Tibial nerve (tissue), 4 donors: Measurements from ENCODE around the gene NXPH2.

Experiments
- EP300 ChIP-seq, 2 donors: sonication (generic); formaldehyde crosslinking; IDR thresholded peaks; one replicate each; pipeline ENCODE4 v1.6.1; 2017; ENCODE audit warnings: antibody characterized with exemption in 2 of 2, mild to moderate bottlenecking in 1 of 2
- POLR2A ChIP-seq, 2 donors: fragments of 450-650 bp; IDR thresholded peaks; one replicate each; pipeline ENCODE4 v1.6.1; 2017; ENCODE audit warnings: antibody characterized with exemption in 2 of 2, mild to moderate bottlenecking in 2 of 2, moderate library complexity in 2 of 2
- TF ChIP-seq, protein P1 (sequence below), 5 experiments: fragments of 200-600 bp in 3 of 5; fragments of 450-650 bp in 2 of 5; sonication (generic) in 3 of 5; IDR thresholded peaks; one replicate each; pipeline ENCODE4 v1.5.1; 2016 to 2019; ENCODE audit warnings: antibody characterized with exemption in 5 of 5, mild to moderate bottlenecking in 3 of 5, moderate library complexity in 2 of 5

DNA sequence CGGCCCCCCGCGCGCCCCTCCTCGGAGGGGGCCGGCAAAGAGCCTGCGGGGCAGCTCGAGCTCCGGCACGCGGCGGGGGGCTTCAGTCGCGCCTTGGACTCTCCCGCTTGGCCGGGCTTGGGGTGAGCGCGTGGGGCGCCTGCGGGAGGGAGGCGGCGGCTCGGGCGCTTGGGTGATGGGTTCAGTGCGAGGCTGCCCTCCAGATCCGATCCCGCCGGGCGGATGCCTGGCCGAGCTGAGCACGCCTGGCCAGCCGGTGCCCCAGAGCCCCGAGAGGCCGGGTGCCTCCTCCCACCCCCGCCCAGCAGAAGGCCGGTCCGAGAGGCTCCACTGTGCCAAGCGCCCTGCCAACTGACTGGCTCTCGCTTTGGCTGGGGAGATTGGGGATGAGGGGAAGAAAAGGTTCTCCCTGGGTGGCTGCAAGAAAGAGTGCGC, 273 bp upstream of the NXPH2 start:
- TF ChIP-seq POLR2A (IDR thresholded peaks at IDR 0.05) (no peak), EP300 (IDR thresholded peaks at IDR 0.05) (no peak)
- TF ChIP-seq, protein P1, sequence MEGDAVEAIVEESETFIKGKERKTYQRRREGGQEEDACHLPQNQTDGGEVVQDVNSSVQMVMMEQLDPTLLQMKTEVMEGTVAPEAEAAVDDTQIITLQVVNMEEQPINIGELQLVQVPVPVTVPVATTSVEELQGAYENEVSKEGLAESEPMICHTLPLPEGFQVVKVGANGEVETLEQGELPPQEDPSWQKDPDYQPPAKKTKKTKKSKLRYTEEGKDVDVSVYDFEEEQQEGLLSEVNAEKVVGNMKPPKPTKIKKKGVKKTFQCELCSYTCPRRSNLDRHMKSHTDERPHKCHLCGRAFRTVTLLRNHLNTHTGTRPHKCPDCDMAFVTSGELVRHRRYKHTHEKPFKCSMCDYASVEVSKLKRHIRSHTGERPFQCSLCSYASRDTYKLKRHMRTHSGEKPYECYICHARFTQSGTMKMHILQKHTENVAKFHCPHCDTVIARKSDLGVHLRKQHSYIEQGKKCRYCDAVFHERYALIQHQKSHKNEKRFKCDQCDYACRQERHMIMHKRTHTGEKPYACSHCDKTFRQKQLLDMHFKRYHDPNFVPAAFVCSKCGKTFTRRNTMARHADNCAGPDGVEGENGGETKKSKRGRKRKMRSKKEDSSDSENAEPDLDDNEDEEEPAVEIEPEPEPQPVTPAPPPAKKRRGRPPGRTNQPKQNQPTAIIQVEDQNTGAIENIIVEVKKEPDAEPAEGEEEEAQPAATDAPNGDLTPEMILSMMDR (IDR thresholded peaks at IDR 0.05): no peak
